ENCODE measurements around the gene ADAMTSL3. TPM values are rescaled to one million over a fixed set of nuclear protein-coding genes. Genes with fewer than 3 reads are reported as not detected.

The ADAMTSL3 gene
- total RNA-seq, 2 donors from 2014 or later: not detected

DNA sequence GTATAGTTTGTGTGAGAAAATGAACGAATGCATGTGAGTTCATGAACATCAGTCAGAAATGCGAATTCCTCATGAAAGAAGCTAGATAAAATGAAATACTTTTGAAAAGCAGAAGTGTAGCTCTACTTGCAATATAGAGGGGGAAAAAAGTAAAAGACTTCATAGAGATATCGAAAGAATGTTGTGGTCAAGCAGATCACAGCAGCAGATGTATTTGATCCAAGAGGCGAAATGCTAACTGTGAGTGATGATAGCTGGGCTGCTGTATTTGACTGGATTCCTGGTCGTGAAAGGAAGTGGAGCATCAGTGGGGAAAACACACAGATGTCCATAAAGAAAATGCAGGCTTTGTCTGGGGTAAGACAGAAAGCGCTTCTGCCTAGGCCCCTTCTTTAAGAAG is 112.4 kb downstream of the ADAMTSL3 start:
- Mint-ChIP-seq H3K27ac (no peak overlapping the region), H3K27me3 (peaks cover 3 to 4% of the 10 kb centered on the region in 2 donors), H3K4me3 (no peak overlapping the region), H3K36me3 (no peaks in the 10 kb centered on the region), H3K4me1 (ENCODE audit: low read depth in 2 of 2) (no peaks in the 10 kb centered on the region), H3K9me3 (peaks cover 4% of the 10 kb centered on the region)
- ATAC-seq (no peak), DNase-seq (ENCODE audit: low spot score) (no peak)

DNA sequence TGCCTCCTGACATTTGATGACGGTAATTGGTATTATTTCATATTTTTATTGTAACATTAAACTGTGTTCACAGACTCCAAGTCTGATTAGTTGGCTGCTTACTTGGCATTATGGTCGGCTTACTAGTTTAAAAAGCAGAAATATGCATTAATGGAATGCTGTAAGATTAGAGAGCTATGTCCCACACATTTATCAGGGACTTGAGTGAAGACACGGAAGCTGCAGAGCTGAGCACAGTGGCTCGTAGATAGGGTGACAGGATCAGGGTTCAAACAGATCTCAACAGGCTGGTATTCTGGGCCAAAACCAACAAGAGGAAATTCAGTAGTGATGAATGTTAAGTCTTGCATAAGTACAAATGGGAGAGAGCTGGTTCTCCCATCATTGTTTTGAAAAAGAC is 113.8 kb downstream of the ADAMTSL3 start:
- Mint-ChIP-seq H3K27ac (no peak overlapping the region), H3K4me3 (no peak overlapping the region), H3K9me3 (peaks cover 4% of the 10 kb centered on the region), H3K27me3 (peaks cover 4 to 6% of the 10 kb centered on the region in 2 donors), H3K36me3 (no peaks in the 10 kb centered on the region), H3K4me1 (ENCODE audit: low read depth in 2 of 2) (no peaks in the 10 kb centered on the region)
- DNase-seq (ENCODE audit: low spot score) (no peak), ATAC-seq (no peak)

GRCh38 chr15:83769411-83769999 is 115.6 kb downstream of the ADAMTSL3 start:
- ATAC-seq: no peak
- Mint-ChIP-seq H3K9me3 (peaks cover 8% of the 10 kb centered on the region), H3K27ac (no peak overlapping the region), H3K4me3 (no peak overlapping the region), H3K27me3 (peaks cover 4 to 11% of the 10 kb centered on the region in 2 donors), H3K4me1 (ENCODE audit: low read depth in 2 of 2) (no peaks in the 10 kb centered on the region), H3K36me3 (no peaks in the 10 kb centered on the region)
- no peak for DNase-seq (ENCODE audit: low spot score)

- Mint-ChIP-seq H3K27ac (no peak overlapping the region), H3K27me3 (peaks cover 8 to 11% of the 10 kb centered on the region in 2 donors), H3K4me1 (ENCODE audit: low read depth in 2 of 2) (no peaks in the 10 kb centered on the region), H3K4me3 (no peak overlapping the region), H3K36me3 (peaks cover 11% of the 10 kb centered on the region), H3K9me3 (peaks cover 12% of the 10 kb centered on the region)
- ATAC-seq (no peak), DNase-seq (ENCODE audit: low spot score) (no peak)
Observed at GRCh38 chr15:83775738-83776137, 121.8 kb downstream of the ADAMTSL3 start.

DNA sequence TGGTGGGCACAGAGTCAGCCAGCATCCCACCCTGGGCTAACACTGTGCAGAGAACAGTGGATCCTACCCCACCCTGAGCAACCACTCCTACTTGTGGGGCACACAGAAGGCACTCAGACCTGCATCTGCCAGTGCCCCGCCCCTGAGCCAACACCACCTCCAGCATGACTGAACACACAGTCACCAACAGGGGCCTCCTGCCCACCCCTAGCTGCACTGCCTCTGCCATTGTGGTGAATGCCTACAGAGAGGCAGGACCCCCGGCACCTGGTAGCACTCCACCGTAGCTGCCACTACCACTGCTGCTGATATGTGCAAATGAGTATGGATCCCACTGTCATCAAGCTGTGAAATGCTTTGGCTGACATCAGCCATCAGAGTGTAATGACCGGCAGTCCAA is 123.1 kb downstream of the ADAMTSL3 start:
- Mint-ChIP-seq H3K4me1 (ENCODE audit: low read depth in 2 of 2) (no peaks in the 10 kb centered on the region), H3K9me3 (peaks cover 12% of the 10 kb centered on the region), H3K4me3 (no peak overlapping the region), H3K27ac (no peak overlapping the region), H3K36me3 (peaks cover 11% of the 10 kb centered on the region), H3K27me3 (peaks cover 8% of the 10 kb centered on the region in 2 donors)
- no peak for ATAC-seq
- no peak for DNase-seq (ENCODE audit: low spot score)

DNA sequence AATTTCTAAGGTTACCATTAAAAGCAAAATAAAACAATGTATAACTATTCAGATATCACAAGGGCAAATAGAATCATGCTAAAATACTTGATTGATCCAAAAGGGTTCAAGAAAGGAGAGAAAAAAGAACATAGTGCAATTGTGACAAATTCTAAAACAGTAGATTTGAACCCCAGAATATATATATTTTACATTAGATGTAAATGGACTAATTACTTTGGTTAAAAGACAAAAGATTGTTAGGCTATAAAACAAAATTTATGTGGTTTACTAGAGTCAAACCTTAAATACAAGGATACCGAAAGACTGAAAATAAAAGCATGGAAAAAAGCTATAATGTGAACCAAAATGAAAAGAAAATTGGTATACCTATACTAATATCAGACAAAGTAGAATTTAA is 129.3 kb downstream of the ADAMTSL3 start:
- DNase-seq (ENCODE audit: low spot score): no peak
- Mint-ChIP-seq H3K36me3 (peaks cover 4% of the 10 kb centered on the region), H3K4me3 (no peak overlapping the region)

GRCh38 chr15:83784975-83785374 is 131.1 kb downstream of the ADAMTSL3 start:
- H3K27ac Mint-ChIP-seq: no peak overlapping the region
- H3K9me3 Mint-ChIP-seq: peaks cover 5% of the 10 kb centered on the region
- peaks cover 0 to 17% of the 10 kb centered on the region in 2 donors for H3K27me3 Mint-ChIP-seq
- no peaks in the 10 kb centered on the region for H3K36me3 Mint-ChIP-seq
- no peak for ATAC-seq
- H3K4me1 Mint-ChIP-seq (ENCODE audit: low read depth in 2 of 2): no peaks in the 10 kb centered on the region
- no peak overlapping the region for H3K4me3 Mint-ChIP-seq
- no peak for DNase-seq (ENCODE audit: low spot score)

More for the DNA sequence above, 129.3 kb downstream of the ADAMTSL3 start:
- Mint-ChIP-seq H3K27me3 (peaks cover 3 to 10% of the 10 kb centered on the region in 2 donors), H3K4me1 (ENCODE audit: low read depth in 2 of 2) (no peaks in the 10 kb centered on the region), H3K9me3 (peaks cover 8% of the 10 kb centered on the region), H3K27ac (no peak overlapping the region)
- no peak for ATAC-seq

DNA sequence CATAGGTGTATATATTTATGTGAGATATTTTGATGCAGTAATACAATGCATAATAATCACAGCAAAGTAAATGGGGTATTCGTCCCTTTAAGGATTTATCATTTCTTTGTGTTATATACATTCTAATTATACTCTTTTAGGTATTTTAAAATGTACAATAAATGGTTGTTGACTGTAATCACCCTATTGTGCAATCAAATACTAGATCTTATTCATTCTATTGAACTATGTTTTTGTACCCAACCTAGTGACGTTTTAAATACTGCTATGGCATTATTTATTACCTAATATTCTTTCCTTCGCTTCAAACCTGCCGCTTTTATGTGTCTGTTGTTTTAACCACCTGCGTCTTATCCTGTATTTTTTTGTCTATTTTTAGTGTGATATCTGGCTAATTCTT is 132.4 kb downstream of the ADAMTSL3 start:
- no peak overlapping the region for H3K27ac Mint-ChIP-seq
- peaks cover 5% of the 10 kb centered on the region for H3K9me3 Mint-ChIP-seq
- DNase-seq (ENCODE audit: low spot score): no peak
- ATAC-seq: no peak
- no peak overlapping the region for H3K4me3 Mint-ChIP-seq
- H3K4me1 Mint-ChIP-seq (ENCODE audit: low read depth in 2 of 2): no peaks in the 10 kb centered on the region
- H3K27me3 Mint-ChIP-seq: peaks cover 0 to 17% of the 10 kb centered on the region in 2 donors
- no peaks in the 10 kb centered on the region for H3K36me3 Mint-ChIP-seq

- H3K27ac Mint-ChIP-seq: no peak overlapping the region
- ATAC-seq: no peak
- H3K4me1 Mint-ChIP-seq (ENCODE audit: low read depth in 2 of 2): no peaks in the 10 kb centered on the region
Observed at GRCh38 chr15:83793069-83793468, 139.1 kb downstream of the ADAMTSL3 start.

DNA sequence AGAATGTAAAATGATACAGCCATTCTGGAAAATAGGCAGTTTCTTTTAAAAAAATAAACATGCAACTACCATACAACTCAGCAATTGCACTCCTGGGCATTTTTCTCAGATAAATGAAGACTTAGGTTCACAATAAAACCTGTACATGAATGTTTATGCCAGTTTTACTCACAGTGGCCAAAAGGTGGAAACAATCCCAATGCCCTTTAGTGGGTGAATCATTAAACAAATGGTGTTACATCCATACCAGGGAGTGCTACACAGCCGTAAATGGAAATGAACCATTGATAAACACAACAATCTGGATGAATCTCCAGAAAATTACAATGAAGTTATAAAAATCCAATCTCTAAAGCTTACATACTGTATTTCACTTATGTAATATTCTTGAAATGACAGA is 140.3 kb downstream of the ADAMTSL3 start:
- H3K36me3 Mint-ChIP-seq: no peaks in the 10 kb centered on the region
- H3K4me1 Mint-ChIP-seq (ENCODE audit: low read depth in 2 of 2): no peaks in the 10 kb centered on the region
- ATAC-seq (no peak), DNase-seq (ENCODE audit: low spot score) (no peak)
- H3K27ac Mint-ChIP-seq: no peak overlapping the region
- no peak overlapping the region for H3K4me3 Mint-ChIP-seq
- peaks cover 0 to 6% of the 10 kb centered on the region in 2 donors for H3K27me3 Mint-ChIP-seq
- H3K9me3 Mint-ChIP-seq: no peaks in the 10 kb centered on the region

More at GRCh38 chr15:83793069-83793468, 139.1 kb downstream of the ADAMTSL3 start:
- no peaks in the 10 kb centered on the region for H3K36me3 Mint-ChIP-seq
- DNase-seq (ENCODE audit: low spot score): no peak
- H3K9me3 Mint-ChIP-seq: no peaks in the 10 kb centered on the region
- H3K27me3 Mint-ChIP-seq: peaks cover 0 to 13% of the 10 kb centered on the region in 2 donors
- no peak overlapping the region for H3K4me3 Mint-ChIP-seq

DNA sequence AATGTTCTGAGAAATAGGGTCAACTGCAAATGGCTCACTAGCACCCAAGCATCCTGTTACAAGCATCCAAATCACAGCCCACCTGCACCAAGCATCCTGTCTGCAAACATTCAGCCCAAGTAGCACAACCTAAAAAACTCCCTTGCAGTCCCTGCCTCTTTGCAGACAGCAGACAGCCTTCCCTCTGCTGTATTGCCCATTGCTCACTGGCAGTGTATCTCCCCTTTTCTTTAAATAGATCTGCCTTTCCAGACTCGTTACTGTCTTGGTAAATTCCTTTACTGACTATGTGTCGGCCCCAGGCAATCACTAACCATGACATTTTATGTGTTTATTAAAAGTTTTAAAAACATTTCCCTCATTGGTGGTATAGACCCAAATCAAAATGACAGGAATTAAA is 155.4 kb downstream of the ADAMTSL3 start:
- H3K4me1 Mint-ChIP-seq (ENCODE audit: low read depth in 2 of 2): no peaks in the 10 kb centered on the region
- DNase-seq (ENCODE audit: low spot score): no peak
- peaks cover 2 to 3% of the 10 kb centered on the region in 2 donors for H3K27me3 Mint-ChIP-seq
- ATAC-seq: no peak
- H3K36me3 Mint-ChIP-seq: peaks cover 5% of the 10 kb centered on the region
- no peak overlapping the region for H3K4me3 Mint-ChIP-seq
- H3K27ac Mint-ChIP-seq: no peak overlapping the region
- H3K9me3 Mint-ChIP-seq: peaks cover 6% of the 10 kb centered on the region

DNA sequence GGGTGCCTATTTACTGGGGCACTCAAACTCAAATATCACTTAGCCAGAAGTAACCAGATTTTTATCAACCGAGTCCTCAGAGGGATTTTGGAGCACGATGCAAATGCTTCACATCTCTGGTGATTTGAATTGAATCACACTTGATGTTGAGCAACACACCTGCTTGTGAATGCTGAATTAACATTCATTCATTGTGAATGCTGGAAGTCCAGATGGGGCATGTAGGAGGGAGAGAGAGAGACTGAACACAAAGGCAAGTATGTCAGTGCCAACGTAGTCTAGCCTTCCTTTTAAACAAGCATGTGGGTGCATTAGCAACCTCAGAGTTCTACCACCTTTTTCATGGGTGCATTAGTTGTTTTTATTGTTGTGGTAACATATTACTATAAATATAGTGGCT is 156.2 kb downstream of the ADAMTSL3 start:
- DNase-seq (ENCODE audit: low spot score) (no peak), ATAC-seq (no peak)
- peaks cover 6 to 7% of the 10 kb centered on the region in 2 donors for H3K27me3 Mint-ChIP-seq
- peaks cover 8% of the 10 kb centered on the region for H3K9me3 Mint-ChIP-seq
- no peak overlapping the region for H3K27ac Mint-ChIP-seq
- no peak overlapping the region for H3K4me3 Mint-ChIP-seq
- H3K4me1 Mint-ChIP-seq (ENCODE audit: low read depth in 2 of 2): no peaks in the 10 kb centered on the region
- H3K36me3 Mint-ChIP-seq: peaks cover 5% of the 10 kb centered on the region

DNA sequence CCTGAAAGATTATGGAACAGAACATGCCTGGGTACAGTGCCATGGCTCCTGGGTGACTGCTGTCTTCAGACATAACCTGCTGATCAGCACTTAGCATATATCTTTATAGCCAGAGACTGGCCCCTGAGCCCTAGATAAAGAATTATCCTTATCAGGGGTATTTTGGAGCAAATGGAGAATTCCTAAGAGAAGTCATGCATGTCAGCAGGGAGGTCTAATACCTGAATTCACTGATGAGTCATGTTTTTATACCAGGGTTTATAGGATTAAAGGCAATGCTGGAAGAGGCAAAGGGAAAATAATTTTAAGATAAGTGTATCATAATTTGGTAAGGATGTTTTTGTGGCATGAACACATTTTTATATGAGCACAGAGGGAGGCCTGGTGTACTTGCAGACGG is 159.8 kb downstream of the ADAMTSL3 start:
- Mint-ChIP-seq H3K36me3 (no peaks in the 10 kb centered on the region), H3K27ac (no peak overlapping the region), H3K9me3 (peaks cover 3% of the 10 kb centered on the region), H3K4me3 (no peak overlapping the region), H3K4me1 (ENCODE audit: low read depth in 2 of 2) (no peaks in the 10 kb centered on the region), H3K27me3 (peaks cover 6 to 7% of the 10 kb centered on the region in 2 donors)
- DNase-seq (ENCODE audit: low spot score): no peak
- no peak for ATAC-seq

DNA sequence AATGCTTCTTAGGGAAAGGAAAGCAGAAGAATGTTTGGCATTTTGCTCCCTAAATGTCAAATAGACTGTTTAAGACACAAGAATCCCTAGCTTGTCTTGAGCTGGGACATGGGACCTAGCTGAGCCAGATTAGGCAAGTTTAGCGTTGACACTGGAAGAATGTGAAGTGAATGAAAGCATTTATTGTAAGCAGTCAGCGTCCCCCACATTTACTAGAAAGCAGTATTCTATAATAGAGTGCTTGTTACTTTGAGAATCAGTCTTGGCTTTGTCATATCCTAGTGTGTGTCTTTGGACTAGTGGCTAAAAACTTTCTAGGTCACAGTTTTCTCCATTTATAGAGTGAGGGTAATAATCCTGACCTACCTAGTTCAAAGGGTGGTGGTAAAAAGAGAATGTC is 161.6 kb downstream of the ADAMTSL3 start:
- Mint-ChIP-seq H3K4me3 (no peak overlapping the region), H3K27me3 (peaks cover 6 to 7% of the 10 kb centered on the region in 2 donors), H3K4me1 (ENCODE audit: low read depth in 2 of 2) (no peaks in the 10 kb centered on the region), H3K36me3 (no peaks in the 10 kb centered on the region), H3K27ac (no peak overlapping the region), H3K9me3 (peaks cover 3% of the 10 kb centered on the region)
- ATAC-seq (no peak), DNase-seq (ENCODE audit: low spot score) (no peak)
